SK-N-SH treated with all-trans-retinoic acid at 6 μM for 48 hours (cell line): ENCODE results near the gene DNAH3.

Source experiments
- RARB ChIP-seq: fragments of 250-450 bp; sonication (Bioruptor Pico); IDR thresholded peaks from 2 replicates; pipeline ENCODE4 v1.8.0; 2021; ENCODE audit warnings: mild to moderate bottlenecking, moderate library complexity
- ZFP30 ChIP-seq: fragments of 450-650 bp; formaldehyde crosslinking; IDR thresholded peaks from 2 replicates; pipeline ENCODE4 v1.5.0; 2022; ENCODE audit warnings: mild to moderate bottlenecking, moderate library complexity
- TF ChIP-seq, protein P1 (sequence below): fragments of 250-450 bp; sonication (Bioruptor Pico); IDR thresholded peaks from 2 replicates; pipeline ENCODE4 v1.8.0; 2020; ENCODE audit warnings: mild to moderate bottlenecking, moderate library complexity, borderline replicate concordance
- TF ChIP-seq, protein P2 (sequence below): fragments of 250-450 bp; sonication (Bioruptor Pico); IDR thresholded peaks from 2 replicates; pipeline ENCODE4 v1.8.0; 2021; ENCODE audit warnings: low read depth, mild to moderate bottlenecking, moderate library complexity, borderline replicate concordance

- TF ChIP-seq ZFP30 (CRISPR knock-in tag) (no peak), RARB (CRISPR knock-in tag) (no peak)
- TF ChIP-seq, protein P1, sequence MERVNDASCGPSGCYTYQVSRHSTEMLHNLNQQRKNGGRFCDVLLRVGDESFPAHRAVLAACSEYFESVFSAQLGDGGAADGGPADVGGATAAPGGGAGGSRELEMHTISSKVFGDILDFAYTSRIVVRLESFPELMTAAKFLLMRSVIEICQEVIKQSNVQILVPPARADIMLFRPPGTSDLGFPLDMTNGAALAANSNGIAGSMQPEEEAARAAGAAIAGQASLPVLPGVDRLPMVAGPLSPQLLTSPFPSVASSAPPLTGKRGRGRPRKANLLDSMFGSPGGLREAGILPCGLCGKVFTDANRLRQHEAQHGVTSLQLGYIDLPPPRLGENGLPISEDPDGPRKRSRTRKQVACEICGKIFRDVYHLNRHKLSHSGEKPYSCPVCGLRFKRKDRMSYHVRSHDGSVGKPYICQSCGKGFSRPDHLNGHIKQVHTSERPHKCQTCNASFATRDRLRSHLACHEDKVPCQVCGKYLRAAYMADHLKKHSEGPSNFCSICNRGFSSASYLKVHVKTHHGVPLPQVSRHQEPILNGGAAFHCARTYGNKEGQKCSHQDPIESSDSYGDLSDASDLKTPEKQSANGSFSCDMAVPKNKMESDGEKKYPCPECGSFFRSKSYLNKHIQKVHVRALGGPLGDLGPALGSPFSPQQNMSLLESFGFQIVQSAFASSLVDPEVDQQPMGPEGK: no peak
- TF ChIP-seq, protein P2, sequence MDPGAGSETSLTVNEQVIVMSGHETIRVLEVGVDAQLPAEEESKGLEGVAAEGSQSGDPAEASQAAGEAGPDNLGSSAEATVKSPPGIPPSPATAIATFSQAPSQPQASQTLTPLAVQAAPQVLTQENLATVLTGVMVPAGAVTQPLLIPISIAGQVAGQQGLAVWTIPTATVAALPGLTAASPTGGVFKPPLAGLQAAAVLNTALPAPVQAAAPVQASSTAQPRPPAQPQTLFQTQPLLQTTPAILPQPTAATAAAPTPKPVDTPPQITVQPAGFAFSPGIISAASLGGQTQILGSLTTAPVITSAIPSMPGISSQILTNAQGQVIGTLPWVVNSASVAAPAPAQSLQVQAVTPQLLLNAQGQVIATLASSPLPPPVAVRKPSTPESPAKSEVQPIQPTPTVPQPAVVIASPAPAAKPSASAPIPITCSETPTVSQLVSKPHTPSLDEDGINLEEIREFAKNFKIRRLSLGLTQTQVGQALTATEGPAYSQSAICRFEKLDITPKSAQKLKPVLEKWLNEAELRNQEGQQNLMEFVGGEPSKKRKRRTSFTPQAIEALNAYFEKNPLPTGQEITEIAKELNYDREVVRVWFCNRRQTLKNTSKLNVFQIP: no peak
Observed at GRCh38 chr16:20957153-20957552, 193.5 kb downstream of the DNAH3 start.
